Activated naive CD4-positive, alpha-beta T cell treated with anti-CD3 and anti-CD28 coated beads, Interleukin-2, amount 50 U/mL, for 72 hours (primary cell): ENCODE results near the gene MEFV. TPM values are rescaled to one million over a fixed set of nuclear protein-coding genes. Genes with fewer than 3 reads are reported as not detected.
"Not testable (repeated sequence)": the region's sequence is repeated elsewhere in the genome, so short reads cannot be mapped to it uniquely, and the experiment has no call there.

Experiments used
- ATAC-seq, 2 donors: fragments of 150-1000 bp; cut with Tn5 transposase; 2 replicates each; pipeline ENCODE4 v1.10.0; 2021; ENCODE audit warnings: mild to moderate bottlenecking in 2 of 2, moderate library complexity in 2 of 2
- DNase-seq, 2 donors: peaks; one replicate each; pipeline ENCODE4 v3.0.0; 2021 to 2022; ENCODE audit warnings: low spot score in 2 of 2
- H3K27ac Mint-ChIP-seq, 2 donors: one replicate each; pipeline ENCODE4 v1.8.0; 2022; ENCODE audit warnings: mild to moderate bottlenecking in 2 of 2, mixed read lengths in 2 of 2
- H3K36me3 Mint-ChIP-seq, 2 donors: one replicate each; pipeline ENCODE4 v1.8.0; 2022; ENCODE audit warnings: mixed read lengths in 2 of 2
- H3K9me3 Mint-ChIP-seq, 2 donors: one replicate each; pipeline ENCODE4 v1.8.0; 2022; ENCODE audit warnings: mixed read lengths in 2 of 2
- total RNA-seq, 2 donors: library from RNA; stranded (reverse); gene quantifications; one replicate each; pipeline ENCODE4 v1.2.3, GENCODE V29; 2022

The MEFV gene
- total RNA-seq, 2 donors from 2014 or later = 0.16 TPM; not detected in 1

DNA sequence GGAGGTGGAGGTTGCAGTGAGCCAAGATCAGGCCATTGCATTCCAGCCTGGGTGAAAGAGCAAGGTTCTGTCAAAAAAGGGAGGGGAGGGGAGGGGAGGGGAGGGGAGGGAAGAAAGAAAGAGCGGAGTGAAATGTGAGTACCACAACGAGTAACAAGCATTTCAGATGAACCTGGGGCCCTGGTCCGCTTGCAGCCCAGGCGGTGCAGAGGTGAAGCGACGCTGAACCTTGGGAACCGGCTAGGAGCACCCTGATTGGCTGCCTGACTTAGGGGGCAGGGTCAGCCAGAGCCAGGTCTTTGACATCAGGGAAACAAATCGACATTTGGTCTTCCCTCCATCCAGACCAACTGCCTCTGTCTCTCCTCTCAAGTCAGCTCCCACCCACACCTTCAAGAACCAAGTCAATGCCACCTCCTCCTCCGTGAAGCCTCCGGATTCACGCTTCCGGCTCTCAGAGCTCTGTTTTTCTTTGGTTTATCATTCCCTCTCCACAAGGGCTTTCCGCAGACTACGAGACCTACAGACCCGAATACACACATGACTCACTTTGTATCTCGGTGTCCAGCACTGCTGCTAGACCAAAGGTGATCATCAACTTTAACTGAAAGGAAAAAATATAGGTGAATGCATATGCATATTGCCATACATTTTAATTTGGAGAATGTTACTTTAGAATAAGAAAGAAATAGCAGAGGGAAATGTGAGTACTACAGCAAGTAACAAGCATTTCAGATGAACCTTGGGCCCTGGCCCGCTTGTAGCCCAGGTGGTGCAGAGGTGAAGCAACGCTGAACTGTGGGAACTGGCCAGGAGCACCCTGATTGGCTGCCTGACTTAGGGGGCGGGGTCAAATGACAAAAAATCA lies 49.1 kb downstream of the MEFV start:
- ATAC-seq (no peak), DNase-seq (no peak)
- peaks cover 22 to 47% of the 10 kb centered on the region in 2 donors for H3K36me3 Mint-ChIP-seq
- H3K27ac Mint-ChIP-seq = no peak overlapping the region
- peaks cover 10 to 39% of the 10 kb centered on the region in 2 donors for H3K9me3 Mint-ChIP-seq

GRCh38 chr16:3205939-3206338 lies 50.5 kb downstream of the MEFV start:
- ATAC-seq, DNase-seq, H3K27ac Mint-ChIP-seq: not testable (repeated sequence)
- Mint-ChIP-seq H3K36me3 (peaks cover 15 to 39% of the 10 kb centered on the region in 2 donors), H3K9me3 (peaks cover 10 to 31% of the 10 kb centered on the region in 2 donors)

DNA sequence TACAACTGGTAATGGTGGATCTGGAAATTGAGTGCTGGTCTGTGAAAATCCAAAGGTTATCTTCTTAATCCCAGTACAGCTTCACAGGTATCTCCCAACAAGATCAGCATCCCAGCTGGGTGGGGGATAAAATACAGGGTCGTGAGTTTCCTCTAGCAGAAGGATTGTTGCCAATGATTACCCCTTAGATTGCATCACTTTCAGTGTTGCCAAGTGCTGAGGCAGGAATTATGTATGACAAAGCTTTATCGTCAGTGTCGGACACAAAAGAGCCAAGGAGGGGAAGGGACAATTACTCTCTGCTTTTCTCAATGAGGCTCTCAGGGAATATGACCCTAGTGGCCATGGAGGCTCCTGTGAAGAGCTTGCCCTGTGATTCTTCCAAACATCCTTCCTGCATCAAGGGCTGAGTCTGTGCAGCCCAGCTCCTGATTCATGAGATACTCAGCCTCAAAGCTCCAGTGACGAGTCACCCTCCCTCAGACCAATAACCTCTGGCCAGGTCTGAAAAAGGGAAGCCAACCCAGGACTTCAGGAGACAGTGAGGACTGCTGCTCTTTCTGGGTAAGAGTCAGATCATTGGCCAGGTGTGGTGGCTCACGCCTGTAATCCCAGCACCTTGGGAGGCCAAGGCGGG lies 53.4 kb downstream of the MEFV start:
- DNase-seq = no peak
- no peak overlapping the region for H3K27ac Mint-ChIP-seq
- H3K36me3 Mint-ChIP-seq = peaks cover 15 to 33% of the 10 kb centered on the region in 2 donors
- H3K9me3 Mint-ChIP-seq = peaks cover 10 to 31% of the 10 kb centered on the region in 2 donors
- ATAC-seq = no peak

DNA sequence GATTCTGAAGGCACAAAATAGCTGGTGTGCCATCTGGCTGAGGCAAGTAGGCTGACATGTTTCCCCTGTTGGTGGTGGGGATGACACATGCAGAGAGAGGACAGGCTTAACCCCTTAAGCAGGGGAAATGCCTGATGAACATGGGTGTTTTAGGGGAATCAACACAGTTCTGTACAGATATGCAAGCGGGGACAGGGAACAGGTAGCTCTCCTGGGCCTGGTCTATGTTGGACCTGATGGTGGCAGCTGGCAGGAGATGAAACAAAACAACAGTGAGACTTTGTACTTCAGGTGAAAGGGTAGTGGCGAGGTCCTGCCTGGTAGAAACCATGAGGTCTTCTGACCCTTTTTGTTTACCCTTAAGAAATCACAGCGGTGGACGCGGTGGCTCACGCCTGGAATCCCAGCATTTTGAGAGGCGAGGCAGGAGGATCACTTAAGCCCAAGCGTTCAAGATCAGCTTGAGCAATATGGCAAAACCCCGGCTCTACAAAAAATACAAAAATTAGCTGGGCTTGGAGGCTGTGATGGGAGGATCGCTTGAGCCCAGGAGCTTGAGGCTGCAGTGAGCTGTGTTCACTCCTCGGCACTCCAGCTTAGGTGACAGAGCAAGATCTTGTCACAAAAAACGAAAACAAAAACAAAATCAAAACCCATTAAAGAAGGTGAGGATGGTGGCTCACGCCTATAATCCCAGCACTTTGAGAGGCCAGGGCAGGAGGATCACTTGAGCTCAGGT lies 57.9 kb downstream of the MEFV start:
- Mint-ChIP-seq H3K27ac (no peak overlapping the region), H3K36me3 (no peaks in the 10 kb centered on the region), H3K9me3 (no peaks in the 10 kb centered on the region)
- ATAC-seq (peak in 1 of 2 donors; percentile 32), DNase-seq (no peak)

DNA sequence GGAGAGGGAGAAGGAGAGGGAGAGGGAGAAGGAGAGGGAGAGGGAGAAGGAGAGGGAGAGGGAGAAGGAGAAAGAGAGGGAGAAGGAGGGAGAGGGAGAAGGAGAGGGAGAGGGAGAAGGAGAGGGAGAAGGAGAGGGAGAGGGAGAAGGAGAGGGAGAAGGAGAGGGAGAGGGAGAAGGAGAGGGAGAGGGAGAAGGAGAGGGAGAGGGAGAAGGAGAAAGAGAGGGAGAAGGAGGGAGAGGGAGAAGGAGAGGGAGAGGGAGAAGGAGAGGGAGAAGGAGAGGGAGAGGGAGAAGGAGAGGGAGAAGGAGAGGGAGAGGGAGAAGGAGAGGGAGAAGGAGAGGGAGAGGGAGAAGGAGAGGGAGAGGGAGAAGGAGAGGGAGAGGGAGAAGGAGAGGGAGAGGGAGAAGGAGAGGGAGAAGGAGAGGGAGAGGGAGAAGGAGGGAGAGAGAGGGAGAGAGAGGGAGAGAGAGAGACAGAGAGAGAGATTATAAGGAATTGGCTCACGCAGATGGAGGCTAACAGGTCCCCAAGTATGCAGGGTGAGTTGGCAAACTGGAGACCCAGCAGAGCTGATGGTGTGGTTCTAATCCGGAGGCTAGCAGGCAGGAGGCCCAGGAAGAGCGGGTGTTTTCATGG lies 58.6 kb downstream of the MEFV start:
- not testable (repeated sequence) for H3K9me3 Mint-ChIP-seq, ATAC-seq, H3K36me3 Mint-ChIP-seq, H3K27ac Mint-ChIP-seq, DNase-seq

DNA sequence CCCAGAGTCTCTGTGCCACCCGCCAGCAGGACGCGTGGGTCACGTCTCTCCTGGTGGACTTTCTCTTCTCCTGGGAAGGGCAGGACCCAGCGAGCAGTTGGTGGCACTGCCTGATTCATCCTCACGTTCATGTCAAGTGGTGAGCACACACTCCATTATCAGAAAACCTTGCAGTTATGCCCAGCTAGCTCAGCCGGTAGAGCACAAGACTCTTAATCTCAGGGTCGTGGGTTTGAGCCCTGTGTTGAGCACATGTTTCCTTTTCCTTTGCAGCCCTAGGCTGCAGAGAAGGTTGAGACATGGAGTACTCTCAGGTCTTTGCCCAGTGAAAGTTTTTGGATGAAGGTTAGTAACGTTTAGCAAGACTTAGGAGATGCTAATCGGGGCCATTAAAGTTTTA lies 60.5 kb downstream of the MEFV start:
- no peaks in the 10 kb centered on the region for H3K36me3 Mint-ChIP-seq
- H3K9me3 Mint-ChIP-seq = no peaks in the 10 kb centered on the region
- ATAC-seq (no peak), DNase-seq (no peak)
- peak overlapping the region in 1 of 2 donors; percentile 36 for H3K27ac Mint-ChIP-seq

- no peak for DNase-seq
- no peak for ATAC-seq
- H3K9me3 Mint-ChIP-seq = no peaks in the 10 kb centered on the region
- no peak overlapping the region for H3K27ac Mint-ChIP-seq
- peaks cover 0 to 5% of the 10 kb centered on the region in 2 donors for H3K36me3 Mint-ChIP-seq
Measured at GRCh38 chr16:3194792-3195191, 61.6 kb downstream of the MEFV start.

- DNase-seq (no peak), ATAC-seq (no peak)
- H3K36me3 Mint-ChIP-seq = peaks cover 0 to 8% of the 10 kb centered on the region in 2 donors
- H3K9me3 Mint-ChIP-seq = no peaks in the 10 kb centered on the region
- no peak overlapping the region for H3K27ac Mint-ChIP-seq
Measured at GRCh38 chr16:3193221-3194212, 62.9 kb downstream of the MEFV start.

DNA sequence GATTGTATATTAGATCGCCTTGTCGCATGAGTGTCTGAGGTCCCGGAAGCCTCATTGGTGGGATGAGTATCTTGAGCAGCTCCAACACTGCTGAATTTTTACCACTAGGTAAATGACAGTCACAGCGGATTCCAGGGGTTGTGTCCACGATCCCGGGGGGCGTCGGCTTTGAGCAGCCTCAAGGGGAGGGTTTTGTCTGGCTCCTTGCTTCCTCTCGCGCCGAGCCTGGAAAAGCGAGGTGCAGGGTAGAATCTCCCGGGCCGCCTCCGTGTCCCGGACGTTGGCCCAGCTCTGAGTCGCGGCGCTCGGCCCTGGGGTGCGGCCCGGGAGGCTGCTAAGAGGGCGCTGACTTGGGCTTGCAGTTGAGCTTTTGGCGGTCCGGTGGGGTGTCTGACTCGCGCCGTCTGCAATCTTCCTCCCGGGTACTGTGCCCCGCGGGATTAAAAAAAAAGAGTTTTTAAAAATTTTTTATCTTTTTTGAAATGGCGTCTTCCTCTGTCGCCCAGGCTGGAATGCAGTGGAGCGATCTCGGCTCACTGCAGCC lies 63.9 kb downstream of the MEFV start:
- peaks cover 0 to 14% of the 10 kb centered on the region in 2 donors for H3K36me3 Mint-ChIP-seq
- DNase-seq (no peak), ATAC-seq (no peak)
- no peak overlapping the region for H3K27ac Mint-ChIP-seq
- H3K9me3 Mint-ChIP-seq = no peaks in the 10 kb centered on the region

Other genes with a start within 250 kb of the MEFV start
- under 1 TPM in 1 of 2 donors, not detected in 1; 0.11 TPM for gene CLDN9, start 243.7 kb downstream of the MEFV start, total RNA-seq
- gene CLDN6, start 238.4 kb downstream of the MEFV start, total RNA-seq = not detected
- 10 to 100 TPM in 1 of 2 donors, 1 to 10 TPM in 1; 7.6 to 14.6 TPM for gene TNFRSF12A, start 236.3 kb downstream of the MEFV start, total RNA-seq
- 10 to 100 TPM; 40.9 to 47.3 TPM for gene HCFC1R1, start 232.7 kb downstream of the MEFV start, total RNA-seq
- 10 to 100 TPM; 35.3 to 65.2 TPM for gene THOC6, start 232.6 kb downstream of the MEFV start, total RNA-seq
- gene BICDL2, start 219.7 kb downstream of the MEFV start, total RNA-seq = 1 to 10 TPM in 1 of 2 donors, not detected in 1; 2.9 TPM
- 1 to 10 TPM; 1.8 to 2.0 TPM for gene MMP25, start 210.1 kb downstream of the MEFV start, total RNA-seq
- 1,000 to 10,000 TPM; 2,042 to 3,291 TPM for gene IL32, start 191.0 kb downstream of the MEFV start, total RNA-seq
- under 1 TPM; 0.14 to 0.68 TPM for gene ZSCAN10, start 157.3 kb downstream of the MEFV start, total RNA-seq
- gene ZNF205, start 144.0 kb downstream of the MEFV start, total RNA-seq = under 1 TPM in 1 of 2 donors, not detected in 1; 0.18 TPM
- gene ZNF213, start 121.6 kb downstream of the MEFV start, total RNA-seq = 1 to 10 TPM; 6.1 to 8.2 TPM
- gene OR1F1, start 68.4 kb downstream of the MEFV start, total RNA-seq = not detected
- 10 to 100 TPM in 1 of 2 donors, 1 to 10 TPM in 1; 9.2 to 19.3 TPM for gene ZNF200, start 21.5 kb downstream of the MEFV start, total RNA-seq
- 10 to 100 TPM; 16.2 to 20.6 TPM for gene ZNF263, start 26.9 kb upstream of the MEFV start, total RNA-seq
- 1 to 10 TPM; 5.4 to 5.9 TPM for gene TIGD7, start 48.8 kb upstream of the MEFV start, total RNA-seq
- gene ZNF75A, start 48.9 kb upstream of the MEFV start, total RNA-seq = 10 to 100 TPM in 1 of 2 donors, 1 to 10 TPM in 1; 7.4 to 26.0 TPM
- not detected for gene OR2C1, start 99.3 kb upstream of the MEFV start, total RNA-seq
- 10 to 100 TPM in 1 of 2 donors, 1 to 10 TPM in 1; 7.6 to 14.1 TPM for gene ZSCAN32, start 144.4 kb upstream of the MEFV start, total RNA-seq
- gene ZNF174, start 144.6 kb upstream of the MEFV start, total RNA-seq = 1 to 10 TPM; 5.2 to 7.7 TPM
- 1 to 10 TPM; 2.0 to 3.1 TPM for gene ZNF597, start 186.9 kb upstream of the MEFV start, total RNA-seq
- 10 to 100 TPM; 29.2 to 40.1 TPM for gene NAA60, start 187.0 kb upstream of the MEFV start, total RNA-seq
- gene C16orf90, start 238.9 kb upstream of the MEFV start, total RNA-seq = under 1 TPM in 1 of 2 donors, not detected in 1; 0.25 TPM
- 10 to 100 TPM; 15.5 to 20.0 TPM for gene CLUAP1, start 244.4 kb upstream of the MEFV start, total RNA-seq